Mesenchymal stem cell (in vitro differentiated cells and primary cell): ENCODE results near the gene RPRD1A.
"Not testable (repeated sequence)": the region's sequence is repeated elsewhere in the genome, so short reads cannot be mapped to it uniquely, and the experiment has no call there.

Experiments
- DNase-seq: peaks from one replicate; pipeline ENCODE4 v3.0.0-alpha.2; 2013
- H2AFZ ChIP-seq: one replicate; pipeline ENCODE4 v1.6.1; 2013; ENCODE audit warnings: low read depth, mild to moderate bottlenecking, control low read depth, inconsistent platforms, low read length, moderate library complexity
- H2AK5ac ChIP-seq: 2 replicates; pipeline ENCODE4 v1.6.1; 2013; ENCODE audit warnings: low read length, moderate library complexity, mild to moderate bottlenecking, inconsistent platforms; ENCODE audit not compliant: severe bottlenecking
- H2BK120ac ChIP-seq: one replicate; pipeline ENCODE4 v1.6.1; 2013; ENCODE audit warnings: low read depth, mild to moderate bottlenecking, inconsistent platforms, low read length, moderate library complexity
- H2BK12ac ChIP-seq, 2 experiments: one replicate each; pipeline ENCODE4 v1.6.1; 2013; ENCODE audit warnings: inconsistent platforms in 2 of 2, low read length in 2 of 2, mild to moderate bottlenecking in 2 of 2, moderate library complexity in 2 of 2, control low read depth in 1 of 2
- H2BK15ac ChIP-seq: one replicate; pipeline ENCODE4 v1.6.1; 2013; ENCODE audit warnings: mild to moderate bottlenecking, low read depth, inconsistent platforms; ENCODE audit not compliant: poor library complexity, severe bottlenecking
- H2BK5ac ChIP-seq: 2 replicates; pipeline ENCODE4 v1.6.1; 2013; ENCODE audit warnings: low read depth, mild to moderate bottlenecking, low read length, control low read depth, inconsistent platforms; ENCODE audit not compliant: poor library complexity, severe bottlenecking
- H3K14ac ChIP-seq, 2 experiments: one replicate each; pipeline ENCODE4 v1.6.1; 2013; ENCODE audit warnings: inconsistent platforms in 2 of 2, low read length in 2 of 2, control low read depth in 1 of 2, mild to moderate bottlenecking in 1 of 2, moderate library complexity in 1 of 2
- H3K18ac ChIP-seq, 2 experiments: one replicate each; pipeline ENCODE4 v1.6.1; 2013; ENCODE audit warnings: inconsistent platforms in 2 of 2, low read length in 2 of 2, control low read depth in 1 of 2, low read depth in 1 of 2, mild to moderate bottlenecking in 1 of 2
- H3K23ac ChIP-seq, 2 experiments: one replicate each; pipeline ENCODE4 v1.6.1; 2013; ENCODE audit warnings: inconsistent platforms in 2 of 2, low read length in 2 of 2, mild to moderate bottlenecking in 2 of 2, moderate library complexity in 2 of 2, control low read depth in 1 of 2
- H3K27ac ChIP-seq: 2 replicates; pipeline ENCODE4 v1.5.1; 2013; ENCODE audit warnings: mild to moderate bottlenecking, moderate library complexity, low read length, control low read depth, inconsistent platforms; ENCODE audit not compliant: poor library complexity, severe bottlenecking
- H3K27me3 ChIP-seq, 2 experiments: 2 replicates each; pipeline versions ENCODE4 v1.6.1 to v1.7.0; 2013; ENCODE audit warnings: low read length in 2 of 2, mild to moderate bottlenecking in 2 of 2, moderate library complexity in 2 of 2, control low read depth in 1 of 2, inconsistent platforms in 1 of 2; ENCODE audit not compliant: control insufficient read depth in 1 of 2, insufficient read depth in 1 of 2
- H3K36me3 ChIP-seq, 2 experiments: 2 replicates each; pipeline versions ENCODE4 v1.6.1 to v1.7.0; 2013; ENCODE audit warnings: low read length in 2 of 2, control low read depth in 1 of 2, inconsistent platforms in 1 of 2, low read depth in 1 of 2, mild to moderate bottlenecking in 1 of 2; ENCODE audit not compliant: insufficient read depth in 2 of 2, control insufficient read depth in 1 of 2
- H3K4ac ChIP-seq, 2 experiments: one replicate each; pipeline ENCODE4 v1.6.1; 2013; ENCODE audit warnings: inconsistent platforms in 2 of 2, low read length in 2 of 2, mild to moderate bottlenecking in 2 of 2, moderate library complexity in 2 of 2, control low read depth in 1 of 2, low read depth in 1 of 2
- H3K4me1 ChIP-seq: 2 replicates; pipeline ENCODE4 v1.6.1; 2013; ENCODE audit warnings: low read depth, low read length, control low read depth; ENCODE audit not compliant: control insufficient read depth, insufficient read depth
- H3K4me2 ChIP-seq: 2 replicates; pipeline ENCODE4 v1.6.1; 2013; ENCODE audit warnings: low read length, mild to moderate bottlenecking, inconsistent platforms; ENCODE audit not compliant: poor library complexity, severe bottlenecking
- H3K4me3 ChIP-seq, 2 experiments: 2 replicates each; pipeline versions ENCODE4 v1.5.1 to v1.7.0; 2013; ENCODE audit warnings: low read length in 2 of 2, mild to moderate bottlenecking in 2 of 2, control low read depth in 1 of 2, low read depth in 1 of 2; ENCODE audit not compliant: insufficient read depth in 1 of 2
- H3K79me1 ChIP-seq: replicated peaks from 2 replicates; pipeline ENCODE4 v1.6.1; 2013; ENCODE audit warnings: mild to moderate bottlenecking, control low read depth, low read length, inconsistent platforms; ENCODE audit not compliant: poor library complexity, severe bottlenecking
- H3K9ac ChIP-seq: 2 replicates; pipeline ENCODE4 v1.7.0; 2013; ENCODE audit warnings: mild to moderate bottlenecking, low read length, moderate library complexity
- H3K9me3 ChIP-seq: 2 replicates; pipeline ENCODE4 v1.7.0; 2013; ENCODE audit warnings: mild to moderate bottlenecking, low read length; ENCODE audit not compliant: control insufficient read depth
- H4K8ac ChIP-seq: one replicate; pipeline ENCODE4 v1.6.1; 2013; ENCODE audit warnings: inconsistent platforms, mild to moderate bottlenecking, low read length, moderate library complexity
- H4K91ac ChIP-seq: one replicate; pipeline ENCODE4 v1.6.1; 2013; ENCODE audit warnings: mild to moderate bottlenecking, low read length, inconsistent platforms
- WGBS: methylation state at CpG from one replicate; pipeline ENCODE4 v1.1.7; 2013; ENCODE audit warnings: mixed read lengths; 5-methylcytosine and 5-hydroxymethylcytosine counted together

Gene RPRD1A

DNA sequence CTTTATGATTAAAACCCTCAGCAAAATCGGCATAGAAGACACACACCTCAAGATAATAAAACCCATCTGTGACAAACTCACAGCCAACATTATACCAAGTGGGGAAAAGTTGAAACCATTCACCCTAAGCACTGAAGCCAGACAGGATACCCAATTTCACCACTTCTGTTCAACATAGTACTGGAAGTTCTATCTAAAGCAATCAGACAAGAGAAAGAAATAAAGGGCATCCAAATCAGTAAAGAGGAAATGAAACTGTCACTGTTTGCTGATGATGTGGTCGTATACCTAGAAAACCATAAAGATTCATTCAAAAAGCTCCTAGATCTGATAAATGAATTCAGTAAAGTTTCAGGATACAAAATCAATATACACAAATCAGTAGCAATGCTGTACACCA lies 16.4 kb upstream of the RPRD1A start:
- Histone ChIP-seq H2BK12ac (no peak overlapping the region), H3K23ac (no peak overlapping the region), H3K18ac (no peak overlapping the region), H3K4me3 (no peak overlapping the region), H3K27me3 (no peaks in the 10 kb centered on the region), H3K14ac (no peak overlapping the region), H3K9ac (no peak overlapping the region), H3K4ac (no peak overlapping the region), H3K36me3 (no peaks in the 10 kb centered on the region), H2BK120ac (no peak overlapping the region), H4K8ac (no peak overlapping the region), H2AK5ac (no peak overlapping the region), H3K4me1 (peaks cover 7% of the 10 kb centered on the region), H3K27ac (no peak overlapping the region), H3K9me3 (peaks cover 21% of the 10 kb centered on the region), H3K4me2 (no peak overlapping the region), H3K79me1 (no peaks in the 10 kb centered on the region), H2AFZ (no peak overlapping the region), H2BK15ac (no peak overlapping the region), H2BK5ac (no peak overlapping the region), H4K91ac (no peak overlapping the region)
- 96% methylated on average over 1 of the region's 2 CpGs for WGBS
- DNase-seq: no peak

- not testable (repeated sequence) for H4K91ac ChIP-seq, H3K23ac ChIP-seq, H3K18ac ChIP-seq, H3K27ac ChIP-seq, H2BK12ac ChIP-seq, H3K79me1 ChIP-seq, H4K8ac ChIP-seq, H2AFZ ChIP-seq, H2BK15ac ChIP-seq, H3K4me1 ChIP-seq, H3K36me3 ChIP-seq, H2BK5ac ChIP-seq, H3K14ac ChIP-seq, H3K4ac ChIP-seq, H3K4me3 ChIP-seq, H3K9ac ChIP-seq, H2AK5ac ChIP-seq, H3K4me2 ChIP-seq, H2BK120ac ChIP-seq, DNase-seq, H3K27me3 ChIP-seq
- peaks cover 21% of the 10 kb centered on the region for H3K9me3 ChIP-seq
- 100% methylated on average over 1 of the region's 2 CpGs for WGBS
These were observed 13.8 kb upstream of the RPRD1A start for GRCh38 chr18:36081118-36081517.

- Histone ChIP-seq H2BK5ac (no peak overlapping the region), H3K27me3 (no peaks in the 10 kb centered on the region), H3K79me1 (no peaks in the 10 kb centered on the region), H2AK5ac (no peak overlapping the region), H3K14ac (no peak overlapping the region), H2BK15ac (peak overlapping the region; percentile 40), H2BK12ac (peak overlapping the region; percentile 79 to 83), H3K27ac (peak overlapping the region; percentile 85), H3K23ac (no peak overlapping the region), H3K4me3 (no peak overlapping the region), H3K18ac (peak overlapping the region; percentile 73 to 93), H4K8ac (peak overlapping the region; percentile 68), H4K91ac (peak overlapping the region; percentile 67), H3K4ac (peak overlapping the region in 1 of 2 experiments; percentile 46), H3K9me3 (peaks cover 21% of the 10 kb centered on the region), H3K4me1 (peaks cover 7% of the 10 kb centered on the region), H3K4me2 (peak overlapping the region; percentile 21), H2BK120ac (peak overlapping the region; percentile 73), H3K36me3 (no peaks in the 10 kb centered on the region), H2AFZ (no peak overlapping the region), H3K9ac (no peak overlapping the region)
- peak; percentile 92 for DNase-seq
- 50% methylated on average over 5 of the region's 6 CpGs for WGBS
These were observed 11.6 kb upstream of the RPRD1A start for GRCh38 chr18:36078751-36079529.

DNA sequence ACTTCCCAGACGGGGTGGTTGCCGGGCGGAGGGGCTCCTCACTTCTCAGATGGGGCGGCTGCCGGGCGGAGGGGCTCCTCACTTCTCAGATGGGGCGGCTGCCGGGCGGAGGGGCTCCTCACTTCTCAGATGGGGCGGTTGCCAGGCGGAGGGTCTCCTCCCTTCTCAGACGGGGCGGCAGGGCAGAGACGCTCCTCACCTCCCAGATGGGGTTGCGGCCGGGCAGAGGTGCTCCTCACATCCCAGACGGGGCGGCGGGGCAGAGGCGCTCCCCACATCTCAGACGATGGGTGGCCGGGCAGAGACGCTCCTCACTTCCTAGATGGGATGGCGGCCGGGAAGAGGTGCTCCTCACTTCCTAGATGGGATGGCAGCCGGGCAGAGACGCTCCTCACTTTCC lies 10.4 kb upstream of the RPRD1A start:
- not testable (repeated sequence) for H3K27ac ChIP-seq, H3K4me3 ChIP-seq, H3K18ac ChIP-seq, H3K27me3 ChIP-seq, H2AFZ ChIP-seq, H3K4me2 ChIP-seq, H3K4ac ChIP-seq, H2BK15ac ChIP-seq, H3K4me1 ChIP-seq, H3K9ac ChIP-seq, H2BK5ac ChIP-seq, H3K79me1 ChIP-seq, H4K8ac ChIP-seq, H3K23ac ChIP-seq, H2AK5ac ChIP-seq, H3K36me3 ChIP-seq, H3K14ac ChIP-seq, H2BK12ac ChIP-seq, H4K91ac ChIP-seq, H2BK120ac ChIP-seq, DNase-seq
- 100% methylated on average over 7 of the region's 27 CpGs for WGBS
- peaks cover 21% of the 10 kb centered on the region for H3K9me3 ChIP-seq
